B cell (primary cell): ENCODE measurements around the gene CCND2. TPM values are rescaled to one million over a fixed set of nuclear protein-coding genes. Genes with fewer than 3 reads are reported as not detected.

Experiments
- ATAC-seq: fragments of 200-7000 bp; cut with Tn5 transposase; one replicate; pipeline ENCODE4 v1.10.0; 2021; ENCODE audit warnings: low read depth, mild to moderate bottlenecking, moderate number of reproducible peaks, moderate library complexity
- CTCF ChIA-PET: fragments of 350-600 bp; sonication (Branson Sonifier 250); formaldehyde crosslinking; loops from one replicate; lab custom pipeline; 2021; ENCODE audit warnings: antibody characterized with exemption, inconsistent platforms; lab: Charles Lee
- POLR2A ChIA-PET: fragments of 350-600 bp; sonication (Branson Sonifier 250); formaldehyde crosslinking; loops from one replicate; lab custom pipeline; 2021; ENCODE audit warnings: antibody characterized with exemption; lab: Charles Lee
- DNase-seq: peaks from one replicate; pipeline ENCODE4 v3.0.0; 2013
- H2AFZ ChIP-seq: 2 replicates; pipeline ENCODE4 v1.6.1; 2012; ENCODE audit warnings: mild to moderate bottlenecking, low read depth, low read length; ENCODE audit not compliant: insufficient read depth, poor library complexity, severe bottlenecking
- H3K27ac ChIP-seq, 2 donors: 1 replicate in 1 of 2; 2 replicates in 1 of 2; pipeline ENCODE4 v1.5.1; 2012 to 2013; ENCODE audit warnings: low read length in 2 of 2, mild to moderate bottlenecking in 2 of 2, moderate library complexity in 1 of 2
- H3K27me3 ChIP-seq, 4 experiments: fragments of 200-600 bp in 1 of 4; sonication (generic) in 1 of 4; replicated peaks in 1 of 4; 1 replicate in 2 of 4; 2 replicates in 2 of 4; pipeline versions ENCODE4 v1.6.1 to v1.7.0; 2013 to 2016; ENCODE audit warnings: low read length in 3 of 4, mild to moderate bottlenecking in 2 of 4, mixed read lengths in 1 of 4, moderate library complexity in 1 of 4; ENCODE audit not compliant: insufficient read depth in 4 of 4, control insufficient read depth in 3 of 4; ENCODE audit errors: control extremely low read depth in 1 of 4
- H3K36me3 ChIP-seq, 2 experiments: replicated peaks in 1 of 2; 1 replicate in 1 of 2; 2 replicates in 1 of 2; pipeline versions ENCODE4 v1.6.1 to v1.7.1; 2013; ENCODE audit warnings: low read length in 1 of 2; ENCODE audit not compliant: insufficient read depth in 2 of 2, control insufficient read depth in 1 of 2; ENCODE audit errors: control extremely low read depth in 1 of 2, extremely low read depth in 1 of 2
- H3K4me1 ChIP-seq, 2 donors: fragments of 200-600 bp in 1 of 2; sonication (generic) in 1 of 2; 1 replicate in 1 of 2; 2 replicates in 1 of 2; pipeline versions ENCODE4 v1.5.1 to v1.6.1; 2013 to 2017; ENCODE audit warnings: low read length in 2 of 2; ENCODE audit not compliant: control insufficient read depth in 2 of 2, insufficient read depth in 2 of 2
- H3K4me2 ChIP-seq: replicated peaks from 2 replicates; pipeline ENCODE3; 2012; ENCODE audit warnings: mild to moderate bottlenecking, low read depth, low read length; ENCODE audit not compliant: poor library complexity, severe bottlenecking
- H3K4me3 ChIP-seq, 5 experiments: fragments of 200-600 bp in 1 of 5; sonication (generic) in 1 of 5; 1 replicate in 3 of 5; 2 replicates in 2 of 5; pipeline versions ENCODE4 v1.5.1 to v1.7.0; 2011 to 2016; ENCODE audit warnings: low read length in 4 of 5, mild to moderate bottlenecking in 4 of 5, low read depth in 2 of 5, control low read depth in 1 of 5, moderate library complexity in 1 of 5; ENCODE audit not compliant: insufficient read depth in 1 of 5; ENCODE audit errors: control extremely low read depth in 1 of 5, extremely low read depth in 1 of 5
- H3K79me2 ChIP-seq: fragments of 200-600 bp; sonication (generic); one replicate; pipeline ENCODE4 v1.6.0; 2016; ENCODE audit warnings: low read length; ENCODE audit not compliant: control insufficient read depth, insufficient read depth
- H3K9ac ChIP-seq: fragments of 200-600 bp; sonication (generic); 2 replicates; pipeline ENCODE4 v1.6.1; 2017; ENCODE audit warnings: mild to moderate bottlenecking, low read length, moderate library complexity
- H3K9me3 ChIP-seq, 3 donors: one replicate each; pipeline versions ENCODE4 v1.6.1 to v1.7.1; 2013; ENCODE audit warnings: low read length in 2 of 3; ENCODE audit not compliant: control insufficient read depth in 2 of 3, insufficient read depth in 1 of 3; ENCODE audit errors: control extremely low read depth in 1 of 3
- H4K20me1 ChIP-seq: 2 replicates; pipeline ENCODE4 v1.6.0; 2012; ENCODE audit warnings: mild to moderate bottlenecking, low read length; ENCODE audit not compliant: insufficient read depth, control insufficient read depth, poor library complexity, severe bottlenecking
- H3K27ac Mint-ChIP-seq: one replicate; pipeline ENCODE4 v1.8.0; 2021; ENCODE audit warnings: mixed read lengths
- H3K27me3 Mint-ChIP-seq: one replicate; pipeline ENCODE4 v1.8.0; 2021; ENCODE audit warnings: mixed read lengths
- H3K4me1 Mint-ChIP-seq: one replicate; pipeline ENCODE4 v1.8.0; 2021; ENCODE audit warnings: mixed read lengths
- H3K4me3 Mint-ChIP-seq: one replicate; pipeline ENCODE4 v1.8.0; 2021; ENCODE audit warnings: mixed read lengths
- H3K9me3 Mint-ChIP-seq: one replicate; pipeline ENCODE4 v1.8.0; 2022; ENCODE audit warnings: mixed read lengths; ENCODE audit not compliant: insufficient read depth
- CTCF ChIP-seq: fragments of 200-600 bp; IDR thresholded peaks from one replicate; pipeline ENCODE4 v1.8.0; 2022; ENCODE audit warnings: antibody characterized with exemption, mild to moderate bottlenecking
- EZH2 ChIP-seq: IDR thresholded peaks from 2 replicates; pipeline ENCODE4 v1.6.1; 2012; ENCODE audit warnings: borderline replicate concordance, low read depth, mild to moderate bottlenecking, moderate library complexity, low read length; ENCODE audit not compliant: insufficient read depth, poor library complexity, severe bottlenecking
- WGBS: methylation state at CpG from one replicate; pipeline ENCODE4 v1.1.5; 2013; ENCODE audit warnings: missing lambda C conversion rate; ENCODE audit not compliant: insufficient coverage; 5-methylcytosine and 5-hydroxymethylcytosine counted together
- intact Hi-C: fragments of 100-400 bp; cut with micrococcal nuclease; formaldehyde crosslinking; loops from one replicate; pipeline ENCODE4 v1.10.0; 2022
- polyA plus RNA-seq: library from polyadenylated mRNA; depleted of rRNA; stranded (reverse); fragments of >200 nt; gene quantifications from 2 replicates; pipeline ENCODE4 v1.2.3, GENCODE V29; 2012
- total RNA-seq, 2 donors: library from RNA; stranded (reverse); fragments of 120-200 nt in 1 of 2; gene quantifications; 1 replicate in 1 of 2; 2 replicates in 1 of 2; pipeline versions ENCODE4 v1.2.3 to v1.2.4, GENCODE V29; 2013 to 2022

The CCND2 gene
- total and polyA plus RNA-seq, 2 donors (not counting 1 experiment from before 2014, with no cell fraction given): 9.2 to 20.6 TPM

GRCh38 chr12:4244868-4245267, 28.7 kb upstream of the CCND2 start:
- Mint-ChIP-seq H3K4me3 (no peak overlapping the region), H3K27ac (peak overlapping the region; percentile 15), H3K27me3 (peaks cover 29% of the 10 kb centered on the region), H3K4me1 (peaks cover 8% of the 10 kb centered on the region), H3K9me3 (no peaks in the 10 kb centered on the region)
- H3K27me3 ChIP-seq: peaks cover 0 to 7% (median 0%) of the 10 kb centered on the region in 4 experiments
- intact Hi-C loops: no loop called here
- TF ChIP-seq CTCF (no peak), EZH2 (no peak)
- H3K27ac ChIP-seq: no peak overlapping the region
- ATAC-seq: no peak
- H3K9me3 ChIP-seq: peaks cover 0 to 12% (median under 1%) of the 10 kb centered on the region in 3 donors
- no peak overlapping the region for H3K9ac ChIP-seq
- no peaks in the 10 kb centered on the region for H3K79me2 ChIP-seq
- H3K4me1 ChIP-seq: peaks cover 7 to 13% of the 10 kb centered on the region in 2 donors
- DNase-seq: no peak
- H3K4me2 ChIP-seq: no peak overlapping the region
- H2AFZ ChIP-seq: no peak overlapping the region
- ChIA-PET POLR2A (no interaction called here), CTCF (no interaction called here)
- H3K36me3 ChIP-seq: no peaks in the 10 kb centered on the region
- 91% methylated on average over 4 of the region's 9 CpGs for WGBS
- no peaks in the 10 kb centered on the region for H4K20me1 ChIP-seq
- H3K4me3 ChIP-seq: no peak overlapping the region

- CTCF ChIA-PET: interaction anchor here (0.9 to 1.0 kb wide), 2 partner anchors 10 to 138 kb away, joined by 3 read pairs; no protein-coding TSS in a partner anchor
- no peaks in the 10 kb centered on the region for H4K20me1 ChIP-seq
- intact Hi-C loops: no loop called here
- DNase-seq: no peak
- POLR2A ChIA-PET: no interaction called here
- Mint-ChIP-seq H3K4me3 (no peak overlapping the region), H3K9me3 (no peaks in the 10 kb centered on the region), H3K27me3 (peaks cover 29% of the 10 kb centered on the region), H3K4me1 (peaks cover 8% of the 10 kb centered on the region), H3K27ac (no peak overlapping the region)
- no peaks in the 10 kb centered on the region for H3K36me3 ChIP-seq
- no peak overlapping the region for H3K9ac ChIP-seq
- WGBS: 77% methylated on average over 4 of the region's 4 CpGs
- TF ChIP-seq CTCF (no peak), EZH2 (no peak)
- H3K79me2 ChIP-seq: no peaks in the 10 kb centered on the region
- H3K9me3 ChIP-seq: peaks cover 0 to 7% (median 0%) of the 10 kb centered on the region in 3 donors
- H2AFZ ChIP-seq: no peak overlapping the region
- H3K4me2 ChIP-seq: no peak overlapping the region
- H3K27ac ChIP-seq: no peak overlapping the region
- H3K27me3 ChIP-seq: peaks cover 0 to 7% (median 0%) of the 10 kb centered on the region in 4 experiments
- H3K4me3 ChIP-seq: no peak overlapping the region
- no peak for ATAC-seq
- H3K4me1 ChIP-seq: peaks cover 7 to 13% of the 10 kb centered on the region in 2 donors
These were observed 28.1 kb upstream of the CCND2 start for GRCh38 chr12:4245446-4245845.
